GM18526 (cell line): ENCODE results near the gene TXNRD2.

Experiments used
- POLR2A ChIP-seq: IDR thresholded peaks from 3 replicates; pipeline ENCODE4 v1.6.1; 2011; ENCODE audit not compliant: insufficient read length; ENCODE audit errors: extremely low read depth

The TXNRD2 gene

GRCh38 chr22:19972652-19973550 lies 31.3 kb upstream of the TXNRD2 start:
- TF ChIP-seq POLR2A, result no peak

GRCh38 chr22:19972251-19972650 lies 30.6 kb upstream of the TXNRD2 start:
- no peak for TF ChIP-seq POLR2A

GRCh38 chr22:19971276-19972124 lies 29.9 kb upstream of the TXNRD2 start:
- TF ChIP-seq POLR2A, result no peak

GRCh38 chr22:19970479-19971275 lies 29.1 kb upstream of the TXNRD2 start:
- TF ChIP-seq POLR2A, result no peak

- no peak for TF ChIP-seq POLR2A
These were observed 28.4 kb upstream of the TXNRD2 start for GRCh38 chr22:19970031-19970478.

GRCh38 chr22:19969141-19969928 lies 27.7 kb upstream of the TXNRD2 start:
- TF ChIP-seq POLR2A, result no peak

GRCh38 chr22:19968450-19968891 lies 26.9 kb upstream of the TXNRD2 start:
- TF ChIP-seq POLR2A, result no peak

- no peak for TF ChIP-seq POLR2A
These were observed 26.3 kb upstream of the TXNRD2 start for GRCh38 chr22:19967850-19968449.

- no peak for TF ChIP-seq POLR2A
These were observed 25.5 kb upstream of the TXNRD2 start for GRCh38 chr22:19966908-19967750.

- no peak for TF ChIP-seq POLR2A
These were observed 24.4 kb upstream of the TXNRD2 start for GRCh38 chr22:19965771-19966709.

GRCh38 chr22:19964701-19965386 lies 23.2 kb upstream of the TXNRD2 start:
- TF ChIP-seq POLR2A, result no peak
